HCT116 (cell line): ENCODE measurements around the gene PVR. TPM values are rescaled to one million over a fixed set of nuclear protein-coding genes. Genes with fewer than 3 reads are reported as not detected.

ENCODE experiments used
- ATAC-seq: fragments of 200-7000 bp; cut with Tn5 transposase; 2 replicates; pipeline ENCODE4 v1.9.1; 2020; ENCODE audit warnings: mild to moderate bottlenecking, moderate library complexity
- BruUV-seq: library from RNA; stranded (reverse); fragments of 400-500 nt; replicated peaks from 2 replicates; lab custom pipeline; 2021; lab: Mats Ljungman, UMichigan
- CTCF ChIA-PET: fragments of 300-600 bp; sonication (Branson Sonifier 250); formaldehyde crosslinking; loops from one replicate; lab custom pipeline; 2021; ENCODE audit warnings: antibody characterized with exemption; lab: Charles Lee
- POLR2A ChIA-PET: fragments of 300-600, 350-600 bp; sonication (Branson Sonifier 250); formaldehyde crosslinking; loops from one replicate; lab custom pipeline; 2021; ENCODE audit warnings: antibody characterized with exemption; lab: Charles Lee
- RAD21 ChIA-PET, 2 experiments: fragments of 300-600 bp; sonication (Branson Sonifier 250); formaldehyde crosslinking; loops; one replicate each; lab custom pipeline; 2023; ENCODE audit warnings: low total read pairs in 2 of 2; ENCODE audit not compliant: uncharacterized antibody in 2 of 2, unreplicated experiment in 2 of 2, low non-redundant PET in 1 of 2; lab: Charles Lee
- DNase-seq: peaks from one replicate; pipeline ENCODE4 v3.0.0-alpha.2; 2010; ENCODE audit warnings: low read depth, low spot score
- H2AFZ ChIP-seq: fragments of 200-600 bp; shearing (Covaris generic), sonication (generic); 2 replicates; pipeline ENCODE4 v1.6.1; 2017; ENCODE audit warnings: low read depth, mixed run types, mixed read lengths, antibody characterized with exemption, low read length; ENCODE audit not compliant: poor library complexity, severe bottlenecking
- H3K27ac ChIP-seq: 2 replicates; pipeline ENCODE4 v1.5.1; 2012; ENCODE audit warnings: low read depth, low read length
- H3K27me3 ChIP-seq: fragments of 200-600 bp; sonication (generic); 2 replicates; pipeline ENCODE4 v1.6.1; 2016; ENCODE audit warnings: mixed run types, low read length, mixed read lengths; ENCODE audit not compliant: insufficient read depth
- H3K36me3 ChIP-seq, 2 experiments: fragments of 200-500 bp in 1 of 2; fragments of 200-600 bp in 1 of 2; sonication (Bioruptor generic) in 1 of 2; sonication (generic) in 1 of 2; 2 replicates each; pipeline versions ENCODE4 v1.5.1 to v1.6.1; 2014 to 2016; ENCODE audit warnings: low read length in 2 of 2, inconsistent platforms in 1 of 2, mixed read lengths in 1 of 2, mixed run types in 1 of 2; ENCODE audit not compliant: insufficient read depth in 2 of 2, control insufficient read depth in 1 of 2
- H3K4me1 ChIP-seq, 2 experiments: fragments of 200-600 bp in 1 of 2; sonication (generic) in 1 of 2; 2 replicates each; pipeline versions ENCODE4 v1.5.1 to v1.6.1; 2012 to 2017; ENCODE audit warnings: low read length in 2 of 2, inconsistent platforms in 1 of 2, mild to moderate bottlenecking in 1 of 2, mixed read lengths in 1 of 2, mixed run types in 1 of 2, moderate library complexity in 1 of 2; ENCODE audit not compliant: insufficient read depth in 2 of 2, control insufficient read depth in 1 of 2
- H3K4me2 ChIP-seq: fragments of 200-600 bp; sonication (generic); 2 replicates; pipeline ENCODE4 v1.6.1; 2017; ENCODE audit warnings: mixed run types, low read length, mixed read lengths
- H3K4me3 ChIP-seq, 2 experiments: fragments of 200-600 bp in 1 of 2; sonication (generic) in 1 of 2; replicated peaks in 1 of 2; 2 replicates each; pipeline ENCODE4 v1.5.1; 2011 to 2016; ENCODE audit warnings: low read length in 2 of 2, control low read depth in 1 of 2, low read depth in 1 of 2, mild to moderate bottlenecking in 1 of 2, mixed read lengths in 1 of 2, mixed run types in 1 of 2
- H3K79me2 ChIP-seq: fragments of 200-600 bp; sonication (generic); 2 replicates; pipeline ENCODE4 v1.6.1; 2017; ENCODE audit warnings: mild to moderate bottlenecking, mixed run types, low read length, moderate library complexity, mixed read lengths; ENCODE audit not compliant: insufficient read depth
- H3K9ac ChIP-seq: fragments of 200-600 bp; sonication (generic); 2 replicates; pipeline ENCODE4 v1.6.1; 2016; ENCODE audit warnings: low read length, mixed read lengths
- H3K9me2 ChIP-seq: fragments of 200-600 bp; sonication (generic), shearing (Covaris generic); 2 replicates; pipeline ENCODE4 v1.6.1; 2017; ENCODE audit warnings: mixed run types, mild to moderate bottlenecking, moderate library complexity; ENCODE audit not compliant: insufficient read depth
- H3K9me3 ChIP-seq, 2 experiments: fragments of 200-500 bp in 1 of 2; fragments of 200-600 bp in 1 of 2; sonication (Bioruptor generic) in 1 of 2; sonication (generic) in 1 of 2; 2 replicates each; pipeline ENCODE4 v1.6.1; 2014 to 2017; ENCODE audit warnings: low read length in 2 of 2, mixed read lengths in 2 of 2, inconsistent platforms in 1 of 2, low read depth in 1 of 2, mild to moderate bottlenecking in 1 of 2, mixed run types in 1 of 2, moderate library complexity in 1 of 2; ENCODE audit not compliant: control insufficient read depth in 1 of 2, insufficient read depth in 1 of 2
- H4K20me1 ChIP-seq: fragments of 200-600 bp; sonication (generic), shearing (Covaris generic); 2 replicates; pipeline ENCODE4 v1.6.1; 2017; ENCODE audit warnings: mixed run types, mild to moderate bottlenecking, moderate library complexity; ENCODE audit not compliant: insufficient read depth
- ATF3 ChIP-seq: IDR thresholded peaks from 2 replicates; pipeline ENCODE4 v1.6.1; 2012
- CTCF ChIP-seq, 3 experiments: fragments of 200-600 bp in 1 of 3; sonication (generic) in 1 of 3; IDR thresholded peaks in 2 of 3; conservative IDR thresholded peaks in 1 of 3; 2 replicates each; pipeline ENCODE4 v1.5.1; 2012 to 2017; ENCODE audit warnings: low read depth in 2 of 3, low read length in 2 of 3, antibody characterized with exemption in 1 of 3, borderline replicate concordance in 1 of 3, control low read depth in 1 of 3, mild to moderate bottlenecking in 1 of 3, mixed read lengths in 1 of 3, mixed run types in 1 of 3, moderate library complexity in 1 of 3; ENCODE audit not compliant: insufficient read depth in 1 of 3
- EGR1 ChIP-seq: IDR thresholded peaks from 2 replicates; pipeline ENCODE4 v1.6.1; 2012; ENCODE audit warnings: low read depth
- ELF1 ChIP-seq: IDR thresholded peaks from 2 replicates; pipeline ENCODE4 v1.6.1; 2012; ENCODE audit warnings: low read depth, borderline replicate concordance
- EZH2 ChIP-seq: fragments of 200-600 bp; sonication (generic); IDR thresholded peaks from 2 replicates; pipeline ENCODE4 v1.6.1; 2017; ENCODE audit warnings: antibody characterized with exemption, mixed run types
- EZH2phosphoT487 ChIP-seq: fragments of 200-600 bp; IDR thresholded peaks from 2 replicates; pipeline ENCODE4 v1.6.1; 2018; ENCODE audit warnings: antibody characterized with exemption, borderline replicate concordance
- JUND ChIP-seq: IDR thresholded peaks from 2 replicates; pipeline ENCODE4 v1.6.1; 2012
- MAX ChIP-seq: IDR thresholded peaks from 2 replicates; pipeline ENCODE4 v1.6.1; 2012
- POLR2AphosphoS5 ChIP-seq: IDR thresholded peaks from 2 replicates; pipeline ENCODE4 v1.6.1; 2011; ENCODE audit warnings: mild to moderate bottlenecking, low read depth, low read length, moderate library complexity
- RAD21 ChIP-seq: IDR thresholded peaks from 2 replicates; pipeline ENCODE4 v1.6.1; 2012; ENCODE audit warnings: low read depth, mild to moderate bottlenecking
- SIN3A ChIP-seq: IDR thresholded peaks from 2 replicates; pipeline ENCODE4 v1.6.1; 2012; ENCODE audit warnings: low read depth
- TCF7L2 ChIP-seq: IDR thresholded peaks from 2 replicates; pipeline ENCODE4 v1.7.0; 2011; ENCODE audit warnings: borderline replicate concordance, inconsistent platforms; ENCODE audit not compliant: insufficient read depth, insufficient read length; ENCODE audit errors: extremely low read depth
- YY1 ChIP-seq: IDR thresholded peaks from 2 replicates; pipeline ENCODE4 v1.6.1; 2011; ENCODE audit warnings: low read length, low read depth, moderate library complexity, mild to moderate bottlenecking; ENCODE audit not compliant: insufficient replicate concordance; ENCODE audit errors: extremely low read depth
- ZFX ChIP-seq: fragments of 450-650 bp; IDR thresholded peaks from 2 replicates; pipeline ENCODE4 v1.6.1; 2017
- intact Hi-C: fragments of 100-400 bp; cut with micrococcal nuclease; formaldehyde crosslinking; loops from 2 replicates; pipeline ENCODE4 v1.10.0; 2022
- total RNA-seq: library from RNA; stranded (reverse); gene quantifications from one replicate; pipeline ENCODE4 v1.2.1, GENCODE V29; 2021; ENCODE audit not compliant: unreplicated experiment

PVR gene
- total RNA-seq, 1 experiment from 2014 or later, result 62.0 TPM

- no peak overlapping the region for H3K9ac ChIP-seq
- no peak overlapping the region for H2AFZ ChIP-seq
- H4K20me1 ChIP-seq, result no peaks in the 10 kb centered on the region
- H3K4me2 ChIP-seq, result no peak overlapping the region
- H3K27ac ChIP-seq, result no peak overlapping the region
- ChIA-PET RAD21 (no interaction called here), POLR2A (interaction anchor here (1.0 to 1.3 kb wide), 2 partner anchors 8 to 16 kb away, joined by 3 to 5 read pairs; no protein-coding TSS in a partner anchor), CTCF (interaction anchor here (0.9 to 1.6 kb wide), 3 partner anchors 54 to 209 kb away, joined by 3 read pairs; partner anchors contain the start of gene NECTIN2)
- DNase-seq, result no peak
- H3K4me3 ChIP-seq, result no peak overlapping the region
- H3K36me3 ChIP-seq, result 0 out of 4 replicates have a peak, but pooled peaks cover 0 to 4% of the 10 kb centered on the region in 2 experiments
- BruUV-seq, result no TSS peak
- no peak for ATAC-seq
- no peaks in the 10 kb centered on the region for H3K9me2 ChIP-seq
- no peaks in the 10 kb centered on the region for H3K79me2 ChIP-seq
- H3K9me3 ChIP-seq, result no peaks in the 10 kb centered on the region
- intact Hi-C loops, result no loop called here
- no peaks in the 10 kb centered on the region for H3K27me3 ChIP-seq
- TF ChIP-seq MAX (no peak), YY1 (no peak), CTCF (IDR thresholded peaks at IDR 0.05 in 2 of 3, conservative IDR thresholded peaks at IDR 0.05 in 1 of 3; ENCODE audit: borderline replicate concordance in 1 of 3, insufficient read depth in 1 of 3, low read depth in 2 of 3, low read length in 2 of 3) (no peak), EZH2phosphoT487 (no peak), RAD21 (no peak), ATF3 (no peak), ELF1 (no peak), EGR1 (no peak), POLR2AphosphoS5 (no peak), TCF7L2 (no peak), ZFX (no peak), SIN3A (no peak), EZH2 (no peak), JUND (no peak)
- peaks cover 0 to 23% of the 10 kb centered on the region in 2 experiments; a peak in 3 of 4 replicates for H3K4me1 ChIP-seq
Observed at GRCh38 chr19:44636439-44637389, 7.0 kb upstream of the PVR start.
